ENCODE measurements around the gene CIITA.

The CIITA gene

DNA sequence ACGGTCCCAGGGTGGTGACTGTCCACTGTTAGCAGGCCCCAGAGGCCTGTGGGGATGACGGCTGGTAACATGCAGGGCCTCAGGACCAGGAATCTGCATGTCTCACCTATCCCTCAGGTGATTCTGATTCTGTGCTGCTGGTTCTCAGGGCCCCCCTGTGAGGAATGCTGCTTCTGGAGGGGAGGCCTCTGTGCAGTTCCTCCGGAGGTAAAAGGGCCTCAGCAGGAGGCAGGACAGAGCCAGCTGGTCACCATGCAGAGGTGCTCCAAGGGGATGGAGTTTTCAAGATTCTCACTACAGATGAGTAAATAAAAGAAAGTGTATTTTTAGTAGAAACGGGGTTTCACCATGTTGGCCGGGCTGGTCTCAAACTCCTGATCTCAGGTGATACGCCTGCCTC lies 101.1 kb downstream of the CIITA start:
- Histone ChIP-seq H4K5ac (ENCODE audit: low read length) (no peak overlapping the region), H4K8ac (ENCODE audit: low read depth, low read length) (no peak overlapping the region), H3K4me2 (ENCODE audit: low read length) (no peak overlapping the region), H3K9ac (ENCODE audit: low read length) (no peak overlapping the region), H3K56ac (ENCODE audit: low read length) (peak overlapping the region; percentile 30), H3K4me3 (ENCODE audit: low read length) (no peak overlapping the region), H3K4me1 (ENCODE audit: control insufficient read depth, low read depth, low read length) (no peaks in the 10 kb centered on the region), H3K36me3 (ENCODE audit: control insufficient read depth, insufficient read depth, low read length) (no peaks in the 10 kb centered on the region), H3K18ac (ENCODE audit: low read length) (no peak overlapping the region), H3K27me3 (ENCODE audit: insufficient read depth, low read length, poor library complexity) (no peaks in the 10 kb centered on the region), H3K79me1 (ENCODE audit: low read length) (no peaks in the 10 kb centered on the region), H3K23ac (ENCODE audit: low read length) (no peak overlapping the region), H2BK120ac (ENCODE audit: low read depth, low read length) (no peak overlapping the region), H2BK5ac (ENCODE audit: low read length) (no peak overlapping the region), H3K27ac (ENCODE audit: low read depth, low read length) (no peak overlapping the region), H3K4ac (ENCODE audit: low read depth, low read length) (no peak overlapping the region), H2AK5ac (ENCODE audit: low read length) (no peak overlapping the region), H3K79me2 (ENCODE audit: control insufficient read depth, insufficient read depth, low read length) (no peaks in the 10 kb centered on the region), H2BK15ac (replicated peaks; ENCODE audit: low read depth) (no peak overlapping the region)
- no peak for DNase-seq
- WGBS (ENCODE audit: extremely low coverage, insufficient coverage, low lambda C conversion rate): no CpG with 5 or more reads among the region's 6 CpGs

DNA sequence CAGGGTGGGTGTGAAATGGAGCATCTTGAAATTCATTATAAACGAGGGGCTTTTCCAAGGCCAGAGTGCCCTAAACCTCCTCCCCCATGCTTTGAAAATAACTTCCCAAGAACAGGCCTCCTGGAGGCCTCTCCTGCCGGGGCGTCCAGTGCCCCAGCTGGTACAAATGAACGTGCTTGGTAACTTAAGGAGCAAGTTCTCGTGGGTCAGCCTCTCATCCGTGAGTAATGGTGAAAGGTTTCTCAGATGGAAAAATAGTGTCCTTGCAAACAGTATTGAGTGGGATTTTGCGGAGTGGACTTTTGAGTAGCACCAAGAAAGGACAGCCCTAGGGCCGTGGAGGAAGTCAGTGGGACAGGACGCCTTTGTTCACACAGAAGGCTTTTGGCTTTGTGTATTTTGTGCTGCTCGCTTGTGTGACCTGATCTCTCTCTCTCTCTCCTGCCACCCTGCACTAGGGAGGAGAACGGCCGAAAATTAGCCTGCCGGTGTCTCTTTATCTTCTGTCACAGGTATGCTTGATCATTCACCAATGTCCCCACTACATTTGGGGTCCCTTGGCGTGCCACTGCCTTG lies 102.0 kb downstream of the CIITA start:
- Histone ChIP-seq H2BK120ac (ENCODE audit: low read depth, low read length) (no peak overlapping the region), H3K36me3 (ENCODE audit: control insufficient read depth, insufficient read depth, low read length) (no peaks in the 10 kb centered on the region), H3K18ac (ENCODE audit: low read length) (no peak overlapping the region), H3K23ac (ENCODE audit: low read length) (no peak overlapping the region), H2AK5ac (ENCODE audit: low read length) (no peak overlapping the region), H3K79me2 (ENCODE audit: control insufficient read depth, insufficient read depth, low read length) (no peaks in the 10 kb centered on the region), H3K27me3 (ENCODE audit: insufficient read depth, low read length, poor library complexity) (no peaks in the 10 kb centered on the region), H3K56ac (ENCODE audit: low read length) (peak overlapping the region; percentile 38), H3K4me3 (ENCODE audit: low read length) (no peak overlapping the region), H3K79me1 (ENCODE audit: low read length) (no peaks in the 10 kb centered on the region), H4K5ac (ENCODE audit: low read length) (no peak overlapping the region), H3K4ac (ENCODE audit: low read depth, low read length) (peak overlapping the region; percentile 20), H3K4me2 (ENCODE audit: low read length) (no peak overlapping the region), H4K8ac (ENCODE audit: low read depth, low read length) (no peak overlapping the region), H3K4me1 (ENCODE audit: control insufficient read depth, low read depth, low read length) (no peaks in the 10 kb centered on the region), H2BK5ac (ENCODE audit: low read length) (no peak overlapping the region), H3K27ac (ENCODE audit: low read depth, low read length) (no peak overlapping the region), H3K9ac (ENCODE audit: low read length) (no peak overlapping the region), H2BK15ac (replicated peaks; ENCODE audit: low read depth) (no peak overlapping the region)
- WGBS (ENCODE audit: extremely low coverage, insufficient coverage, low lambda C conversion rate): no CpG with 5 or more reads among the region's 14 CpGs
- no peak for DNase-seq

DNA sequence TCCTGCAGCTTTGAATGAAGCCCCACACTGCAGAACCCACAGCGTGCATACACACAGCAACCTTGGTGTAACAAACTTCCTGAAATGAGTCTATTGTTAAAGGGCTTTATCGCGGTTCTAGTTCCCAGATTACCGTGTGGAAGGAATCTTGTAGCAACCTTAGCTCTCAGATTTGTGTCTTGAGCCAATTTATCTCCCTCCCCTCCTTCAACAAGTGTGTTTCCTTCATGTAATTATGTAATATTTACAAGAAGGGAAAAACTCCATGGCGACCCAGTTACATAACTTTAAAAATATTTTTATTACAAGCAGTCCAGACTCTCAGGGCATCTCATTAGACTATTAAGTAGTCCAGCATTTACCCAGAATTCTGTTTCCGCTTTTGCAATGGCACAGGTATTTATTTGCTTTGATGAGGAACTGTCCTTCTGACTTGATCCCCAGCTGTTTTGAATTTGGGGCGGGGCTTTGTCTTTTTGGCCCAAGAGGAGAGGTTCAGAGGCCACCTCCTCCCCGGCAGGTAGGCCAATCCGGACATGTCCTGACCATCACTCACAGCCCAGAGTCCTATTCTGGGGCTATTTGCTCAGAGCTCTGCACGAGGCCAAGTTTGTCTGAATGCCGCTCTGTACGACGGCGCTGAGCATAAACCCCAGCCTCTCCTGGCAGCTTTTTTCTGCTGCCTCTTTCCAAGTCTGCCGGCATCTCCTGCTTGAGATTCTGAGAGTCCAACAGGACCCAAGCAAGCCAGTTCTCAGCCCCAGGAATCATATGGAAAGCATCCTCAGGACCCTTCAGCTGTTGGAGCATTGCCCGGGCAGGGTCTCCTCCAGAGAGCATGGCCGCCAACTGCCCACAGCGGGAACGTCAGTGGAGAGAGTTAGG lies 103.0 kb downstream of the CIITA start:
- Histone ChIP-seq H3K56ac (ENCODE audit: low read length) (no peak overlapping the region), H3K27ac (ENCODE audit: low read depth, low read length) (no peak overlapping the region), H3K4me2 (ENCODE audit: low read length) (no peak overlapping the region), H2BK120ac (ENCODE audit: low read depth, low read length) (no peak overlapping the region), H4K8ac (ENCODE audit: low read depth, low read length) (no peak overlapping the region), H2AK5ac (ENCODE audit: low read length) (no peak overlapping the region), H2BK15ac (replicated peaks; ENCODE audit: low read depth) (no peak overlapping the region), H3K4me1 (ENCODE audit: control insufficient read depth, low read depth, low read length) (no peaks in the 10 kb centered on the region), H3K4ac (ENCODE audit: low read depth, low read length) (no peak overlapping the region), H4K5ac (ENCODE audit: low read length) (no peak overlapping the region), H2BK5ac (ENCODE audit: low read length) (no peak overlapping the region), H3K23ac (ENCODE audit: low read length) (no peak overlapping the region), H3K4me3 (ENCODE audit: low read length) (no peak overlapping the region), H3K79me2 (ENCODE audit: control insufficient read depth, insufficient read depth, low read length) (no peaks in the 10 kb centered on the region), H3K18ac (ENCODE audit: low read length) (no peak overlapping the region), H3K36me3 (ENCODE audit: control insufficient read depth, insufficient read depth, low read length) (no peaks in the 10 kb centered on the region), H3K9ac (ENCODE audit: low read length) (no peak overlapping the region), H3K27me3 (ENCODE audit: insufficient read depth, low read length, poor library complexity) (no peaks in the 10 kb centered on the region), H3K79me1 (ENCODE audit: low read length) (no peaks in the 10 kb centered on the region)
- WGBS (ENCODE audit: extremely low coverage, insufficient coverage, low lambda C conversion rate): no CpG with 5 or more reads among the region's 19 CpGs
- no peak for DNase-seq

DNA sequence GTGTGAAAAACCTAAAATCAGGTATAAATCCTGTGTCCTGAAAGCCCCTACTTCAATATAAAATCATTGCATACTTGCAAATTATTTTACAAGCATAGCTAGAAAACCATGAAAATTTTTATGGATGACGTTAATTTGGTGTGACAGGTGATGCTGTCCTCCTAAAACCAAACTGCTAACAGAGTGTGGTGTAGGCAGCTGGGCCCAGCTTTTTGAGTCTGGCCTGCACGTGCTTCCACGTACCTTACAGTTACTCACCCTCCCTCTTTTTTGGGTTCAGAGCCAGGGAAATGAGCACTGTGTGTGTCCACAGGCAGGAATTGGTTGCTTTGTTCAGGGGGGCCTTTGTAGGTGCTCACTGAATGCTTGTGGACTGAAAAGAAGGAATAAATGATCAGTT lies 103.8 kb downstream of the CIITA start:
- no peaks in the 10 kb centered on the region for H3K27me3 ChIP-seq (ENCODE audit: insufficient read depth, low read length, poor library complexity)
- no peak overlapping the region for H4K5ac ChIP-seq (ENCODE audit: low read length)
- no peak for DNase-seq
- no peak overlapping the region for H3K23ac ChIP-seq (ENCODE audit: low read length)
- H3K56ac ChIP-seq (ENCODE audit: low read length): no peak overlapping the region
- no peak overlapping the region for H3K27ac ChIP-seq (ENCODE audit: low read depth, low read length)
- no peaks in the 10 kb centered on the region for H3K4me1 ChIP-seq (ENCODE audit: control insufficient read depth, low read depth, low read length)
- no peak overlapping the region for H2BK15ac ChIP-seq (replicated peaks; ENCODE audit: low read depth)
- H3K36me3 ChIP-seq (ENCODE audit: control insufficient read depth, insufficient read depth, low read length): no peaks in the 10 kb centered on the region
- H3K9ac ChIP-seq (ENCODE audit: low read length): no peak overlapping the region
- H3K4me3 ChIP-seq (ENCODE audit: low read length): no peak overlapping the region
- no peak overlapping the region for H3K4ac ChIP-seq (ENCODE audit: low read depth, low read length)
- no peak overlapping the region for H3K18ac ChIP-seq (ENCODE audit: low read length)
- H2AK5ac ChIP-seq (ENCODE audit: low read length): no peak overlapping the region
- H2BK5ac ChIP-seq (ENCODE audit: low read length): no peak overlapping the region
- no peak overlapping the region for H4K8ac ChIP-seq (ENCODE audit: low read depth, low read length)
- no peaks in the 10 kb centered on the region for H3K79me1 ChIP-seq (ENCODE audit: low read length)
- no peak overlapping the region for H2BK120ac ChIP-seq (ENCODE audit: low read depth, low read length)
- WGBS (ENCODE audit: extremely low coverage, insufficient coverage, low lambda C conversion rate): no CpG with 5 or more reads among the region's 3 CpGs
- H3K4me2 ChIP-seq (ENCODE audit: low read length): no peak overlapping the region
- no peaks in the 10 kb centered on the region for H3K79me2 ChIP-seq (ENCODE audit: control insufficient read depth, insufficient read depth, low read length)

DNA sequence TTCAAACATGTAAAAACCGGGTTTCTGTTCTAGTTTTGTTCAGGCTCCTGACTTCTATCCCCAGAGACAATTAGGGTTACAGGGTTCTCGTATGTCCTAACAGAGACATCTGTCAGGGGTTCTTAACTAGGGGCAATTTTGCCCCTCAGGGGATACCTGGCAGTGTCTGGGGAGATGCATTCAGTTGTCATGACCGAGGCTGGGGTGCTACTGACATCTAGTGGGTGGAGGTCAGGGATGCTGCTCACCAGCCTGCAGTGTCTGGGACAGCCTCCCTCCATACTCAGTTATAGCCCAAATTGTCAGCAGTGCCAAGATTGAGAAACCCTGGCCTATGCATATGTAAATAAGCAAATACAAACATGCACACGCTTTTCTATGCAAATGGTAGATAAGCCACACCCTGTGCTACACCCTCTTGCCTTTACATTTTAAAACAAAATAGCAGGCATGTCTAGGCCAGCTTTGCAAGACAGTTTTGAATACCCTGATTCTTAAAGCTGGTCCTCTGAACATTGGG lies 104.8 kb downstream of the CIITA start:
- Histone ChIP-seq H3K27ac (ENCODE audit: low read depth, low read length) (no peak overlapping the region), H2BK120ac (ENCODE audit: low read depth, low read length) (no peak overlapping the region)

More for the DNA sequence above, 104.8 kb downstream of the CIITA start:
- no peak overlapping the region for H3K9ac ChIP-seq (ENCODE audit: low read length)
- WGBS (ENCODE audit: extremely low coverage, insufficient coverage, low lambda C conversion rate): no CpG with 5 or more reads among the region's 4 CpGs
- H3K36me3 ChIP-seq (ENCODE audit: control insufficient read depth, insufficient read depth, low read length): no peaks in the 10 kb centered on the region
- H3K27me3 ChIP-seq (ENCODE audit: insufficient read depth, low read length, poor library complexity): no peaks in the 10 kb centered on the region
- peak; percentile 65 for DNase-seq
- no peak overlapping the region for H2AK5ac ChIP-seq (ENCODE audit: low read length)
- H3K79me1 ChIP-seq (ENCODE audit: low read length): no peaks in the 10 kb centered on the region
- no peak overlapping the region for H3K4me2 ChIP-seq (ENCODE audit: low read length)
- H4K8ac ChIP-seq (ENCODE audit: low read depth, low read length): no peak overlapping the region
- no peaks in the 10 kb centered on the region for H3K4me1 ChIP-seq (ENCODE audit: control insufficient read depth, low read depth, low read length)
- no peak overlapping the region for H3K4ac ChIP-seq (ENCODE audit: low read depth, low read length)
- no peak overlapping the region for H4K5ac ChIP-seq (ENCODE audit: low read length)
- no peak overlapping the region for H3K56ac ChIP-seq (ENCODE audit: low read length)
- no peak overlapping the region for H3K18ac ChIP-seq (ENCODE audit: low read length)
- H3K23ac ChIP-seq (ENCODE audit: low read length): no peak overlapping the region
- no peaks in the 10 kb centered on the region for H3K79me2 ChIP-seq (ENCODE audit: control insufficient read depth, insufficient read depth, low read length)
- no peak overlapping the region for H2BK5ac ChIP-seq (ENCODE audit: low read length)
- H2BK15ac ChIP-seq (replicated peaks; ENCODE audit: low read depth): no peak overlapping the region
- no peak overlapping the region for H3K4me3 ChIP-seq (ENCODE audit: low read length)
